Stimulated activated CD4-positive, alpha-beta T cell treated with anti-CD3 and anti-CD28 coated beads, Interleukin-15, amount 100 ng/mL, for 24 hours (primary cell): ENCODE results near the gene SPANXN2.
"Not testable (repeated sequence)": the region's sequence is repeated elsewhere in the genome, so short reads cannot be mapped to it uniquely, and the experiment has no call there.

Experiments
- DNase-seq: peaks from one replicate; pipeline ENCODE4 v3.0.0-alpha.2; 2020

The SPANXN2 gene

GRCh38 chrX:143720652-143721051 lies at the start of gene SPANXN2:
Gene SPANXN2 (minus strand): TSS chrX:143720752. CDS start chrX:143720668, 84 bp downstream.
- not testable (repeated sequence) for DNase-seq

GRCh38 chrX:143768976-143769375 lies 48.4 kb upstream of the SPANXN2 start:
- DNase-seq: no peak

GRCh38 chrX:143767789-143768188 lies 47.2 kb upstream of the SPANXN2 start:
- DNase-seq: not testable (repeated sequence)

- DNase-seq: no peak
These were observed 37.3 kb upstream of the SPANXN2 start for GRCh38 chrX:143757887-143758286.

DNA sequence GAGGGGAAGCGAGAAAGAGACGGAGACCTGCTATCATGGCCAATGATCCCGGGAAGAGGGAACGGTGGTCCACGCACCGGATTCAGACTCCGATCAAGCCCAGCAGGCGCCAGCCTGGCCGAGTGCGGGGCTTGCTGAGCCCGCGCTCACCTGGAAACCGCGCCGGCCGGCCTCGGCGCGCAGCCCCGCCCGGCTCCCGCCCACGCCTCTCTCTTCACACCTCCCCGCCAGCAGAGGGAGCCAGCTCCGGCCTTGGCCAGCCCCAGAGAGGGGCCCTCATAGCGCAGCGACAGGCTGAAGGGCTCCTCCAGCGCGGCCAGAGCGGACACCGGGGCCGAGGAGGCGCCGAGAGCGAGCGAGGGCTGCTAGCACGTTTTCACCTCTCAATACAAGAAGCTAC lies 36.8 kb upstream of the SPANXN2 start:
- DNase-seq: no peak

DNA sequence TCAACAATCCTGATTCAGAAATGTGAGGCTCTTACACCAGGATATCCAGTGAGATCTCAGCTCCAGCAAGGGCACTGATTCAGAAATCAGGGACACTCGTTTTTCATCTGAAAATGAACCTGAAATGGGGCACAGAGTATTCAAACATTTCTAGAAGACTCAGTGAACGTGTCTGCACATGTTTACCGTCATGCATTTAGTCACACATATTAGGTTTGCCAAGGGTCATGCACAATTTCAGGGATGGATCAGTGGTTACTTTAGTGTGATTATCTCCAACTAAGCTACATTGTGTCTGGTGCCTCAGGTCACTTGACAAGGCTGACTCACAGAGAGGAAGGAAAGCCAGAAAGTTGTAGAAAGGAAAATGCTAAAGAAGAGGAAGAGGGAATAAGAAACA lies 33.6 kb upstream of the SPANXN2 start:
- DNase-seq: no peak

DNA sequence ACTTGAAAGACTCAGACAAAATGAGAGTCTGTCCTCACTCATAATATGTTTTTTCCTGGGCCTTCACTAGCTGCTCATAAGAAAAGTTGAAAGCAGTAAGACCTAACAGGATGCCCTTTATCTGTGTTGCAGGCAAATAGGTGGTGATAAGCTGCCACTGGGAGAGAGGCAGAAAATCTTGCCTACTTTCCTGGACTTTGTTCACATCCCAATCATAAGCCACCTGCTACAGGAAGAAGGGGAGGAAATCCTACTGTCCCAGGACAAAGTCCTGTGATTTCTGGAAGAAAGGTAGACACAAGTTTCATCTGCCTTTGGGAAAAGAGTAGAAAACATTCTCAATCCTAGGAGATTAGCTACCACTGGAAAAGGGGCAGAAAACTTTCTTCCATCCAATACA lies 13.3 kb upstream of the SPANXN2 start:
- DNase-seq: no peak

DNA sequence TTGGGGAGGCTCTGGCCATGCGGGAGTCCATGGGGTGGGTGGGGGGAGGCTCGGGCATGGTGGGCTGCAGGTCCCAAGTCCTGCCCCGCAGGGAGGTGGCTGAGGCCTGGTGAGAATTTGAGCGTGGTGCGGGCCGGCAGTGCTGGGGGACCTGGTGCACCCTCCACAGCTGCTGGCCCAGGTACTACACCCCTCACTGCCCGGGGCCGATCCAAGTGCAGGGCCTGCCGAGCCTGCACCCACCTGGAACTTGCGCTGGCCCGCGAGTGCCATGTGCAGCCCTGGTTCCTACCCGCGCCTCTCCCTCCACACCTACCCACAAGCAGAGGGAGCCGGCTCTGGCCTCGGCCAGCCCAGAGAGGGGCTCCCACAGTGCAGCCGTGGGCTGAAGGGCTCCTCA lies 5.7 kb upstream of the SPANXN2 start:
- no peak for DNase-seq

DNA sequence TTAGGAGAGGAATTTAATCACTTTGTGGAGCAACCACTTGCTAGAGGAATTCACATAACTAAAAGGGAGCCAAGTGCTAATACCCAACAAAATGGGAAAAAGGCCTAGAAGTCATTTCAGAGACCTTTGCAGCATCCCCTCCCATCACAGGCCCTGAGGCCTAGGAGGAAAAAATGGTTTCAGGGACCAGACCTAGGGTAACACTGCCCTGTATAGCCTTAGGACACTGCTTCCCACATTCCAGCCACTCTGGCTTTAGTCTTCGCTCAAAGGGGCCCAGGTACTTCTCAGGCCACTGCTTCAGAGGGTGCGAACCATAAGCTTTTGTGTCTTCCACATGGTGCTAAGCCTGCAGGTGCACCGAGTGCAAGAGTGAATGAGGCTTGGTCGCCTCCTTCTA lies 19.1 kb downstream of the SPANXN2 start:
- DNase-seq: no peak

GRCh38 chrX:143694885-143695284 lies 25.7 kb downstream of the SPANXN2 start:
- DNase-seq: no peak

DNA sequence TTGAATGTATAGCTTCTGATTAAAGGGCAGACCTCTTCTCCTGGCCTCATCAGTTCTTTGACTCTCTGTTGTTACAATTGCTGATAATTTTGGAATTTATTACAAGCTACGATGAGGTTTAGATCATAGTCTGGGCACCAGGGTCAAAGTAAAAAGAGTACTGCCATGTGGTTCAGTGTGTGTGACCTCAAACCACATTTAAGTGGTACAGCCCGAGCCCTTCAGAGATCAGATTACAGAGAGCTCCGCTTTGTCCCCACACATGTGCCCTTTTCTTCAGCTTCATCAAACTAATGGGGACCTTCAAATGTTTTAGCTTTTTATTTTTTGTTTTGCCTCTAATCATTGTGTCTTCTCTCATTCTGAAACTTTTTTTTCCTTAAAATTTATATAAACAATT lies 37.1 kb downstream of the SPANXN2 start:
- no peak for DNase-seq

DNA sequence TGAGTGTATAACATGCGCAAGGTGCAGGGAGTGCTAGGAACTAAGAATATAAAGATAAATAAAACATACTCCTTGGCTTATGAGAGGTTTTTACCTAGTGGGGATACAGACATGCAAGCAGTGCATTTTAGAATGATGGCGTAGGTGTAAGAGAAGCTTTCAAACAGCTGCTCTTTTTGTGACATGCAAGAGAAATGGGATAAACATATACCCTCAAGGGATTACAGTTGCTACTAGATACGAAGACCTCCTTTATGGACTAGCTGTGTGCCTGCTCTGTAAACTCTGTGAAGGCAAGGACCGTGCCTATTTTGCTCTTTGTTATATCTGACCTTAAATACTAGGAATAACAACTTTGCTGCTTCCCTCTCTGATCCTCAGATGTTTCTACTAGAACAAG lies 45.6 kb downstream of the SPANXN2 start:
- no peak for DNase-seq

DNA sequence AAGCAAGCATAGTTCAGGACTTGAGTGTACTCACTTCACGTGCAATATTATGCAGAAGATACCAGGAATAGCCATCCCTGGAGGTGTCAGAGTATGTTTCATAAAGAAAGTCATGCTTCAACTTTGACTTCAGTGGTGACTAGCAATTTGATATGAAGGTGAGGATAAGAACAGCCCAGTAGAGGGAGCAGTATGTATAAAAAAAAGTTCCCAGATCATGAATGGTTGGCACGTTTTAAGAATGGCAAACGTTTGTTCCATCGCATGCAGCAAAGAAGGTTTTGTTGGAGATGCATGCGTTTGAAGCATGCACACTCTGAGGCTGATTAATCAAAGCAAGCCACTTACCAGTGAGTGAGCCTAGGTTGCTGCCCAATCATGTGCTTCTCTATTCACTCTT lies 51.2 kb downstream of the SPANXN2 start:
- no peak for DNase-seq

GRCh38 chrX:143664302-143664701 lies 56.2 kb downstream of the SPANXN2 start:
- DNase-seq: no peak

DNA sequence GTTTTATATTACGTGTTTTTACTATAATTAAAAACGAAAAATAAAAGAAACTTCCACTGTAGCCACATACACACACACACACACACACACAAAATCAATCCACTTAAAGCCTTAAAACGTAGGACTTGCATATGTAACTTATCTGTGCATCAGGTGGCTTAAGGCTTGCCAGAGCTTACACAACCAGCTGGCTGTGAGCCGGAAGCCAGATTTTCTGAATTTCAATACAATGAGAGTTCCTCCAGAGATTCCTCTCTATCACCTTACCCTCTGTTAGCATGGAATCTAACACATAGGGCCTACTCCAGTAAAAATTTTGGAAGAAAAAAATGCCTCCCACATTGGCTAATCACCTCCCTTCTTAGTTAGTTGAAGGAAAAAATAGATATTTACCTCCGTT lies 56.8 kb downstream of the SPANXN2 start:
- no peak for DNase-seq
